Left cardiac atrium (tissue), 4 donors: ENCODE measurements around the gene TIMM50. TPM values are rescaled to one million over a fixed set of nuclear protein-coding genes. Genes with fewer than 3 reads are reported as not detected.

Source experiments
- ATAC-seq, 2 donors: fragments of 200-7000 bp; cut with Tn5 transposase; one replicate each; pipeline ENCODE4 v1.9.1; 2020; ENCODE audit warnings: mild to moderate bottlenecking in 2 of 2, moderate library complexity in 2 of 2
- DNase-seq: peaks from one replicate; pipeline ENCODE4 v3.0.0-alpha.2; 2020
- intact Hi-C, 2 donors: fragments of 100-400 bp; cut with DNase I; formaldehyde crosslinking; loops; one replicate each; pipeline versions ENCODE4 v1.14.1 to v1.15.1; 2022 to 2023
- total RNA-seq, 2 donors: library from RNA; stranded (reverse); fragmentation: NEBNext Ultra II Directional; extraction: Animal tissue kit (Norgen Biotek cat#: 25700); gene quantifications; one replicate each; pipeline ENCODE4 v1.2.1, GENCODE V29; 2021
- donor health status: DM: no; HTN: yes; CAD: no.
- donor health status: DM: no; HTN: yes; CAD: no; lungs with severe emphysema.
- donor health status: DM: yes; HTN: yes; CAD: no.
- donor health status: Dilated cardiomyopathy.

The TIMM50 gene
- total RNA-seq, 2 donors from 2014 or later = 60.3 to 71.2 TPM

GRCh38 chr19:39494661-39495060, 14.0 kb downstream of the TIMM50 start:
- no peak for ATAC-seq
- intact Hi-C loops = no loop called here

DNA sequence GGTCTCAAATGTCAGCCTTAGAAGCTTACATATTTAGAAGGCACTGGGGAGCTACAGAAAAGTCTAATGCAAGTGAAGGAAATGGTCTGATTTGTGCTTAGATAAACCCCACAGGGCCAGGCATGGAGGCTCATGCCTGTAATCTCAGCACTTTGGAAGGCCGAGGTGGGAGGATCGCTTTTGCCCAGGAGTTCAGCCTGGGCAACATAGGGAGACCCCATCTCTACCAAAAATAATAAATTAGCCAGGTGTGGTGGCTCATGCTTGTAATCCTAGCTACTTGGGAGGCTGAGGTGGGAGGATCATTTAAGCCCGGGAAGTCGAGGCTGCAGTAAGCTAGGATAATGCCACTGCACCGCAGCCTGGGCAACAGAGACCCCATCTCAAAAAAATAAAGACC, 15.4 kb downstream of the TIMM50 start:
- ATAC-seq (no peak), DNase-seq (no peak)
- intact Hi-C loops = no loop called here

More at GRCh38 chr19:39494661-39495060, 14.0 kb downstream of the TIMM50 start:
- DNase-seq = no peak

DNA sequence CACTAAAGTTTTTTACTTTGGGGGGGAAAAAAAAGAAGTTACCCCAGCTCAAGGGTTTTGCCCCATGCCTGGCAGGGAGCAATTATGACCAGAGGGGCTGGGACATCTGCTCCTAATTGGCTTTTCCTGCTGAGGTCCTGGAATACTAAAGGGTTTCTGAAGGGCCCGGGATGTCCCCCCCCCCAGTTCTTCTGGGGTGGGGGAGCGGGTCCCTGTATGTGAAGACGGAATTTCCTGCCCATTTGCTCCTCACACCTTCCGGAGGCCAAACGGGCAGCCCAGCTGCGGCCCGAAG, 17.0 kb downstream of the TIMM50 start:
- intact Hi-C loops = no loop called here
- ATAC-seq = no peak
- DNase-seq = no peak

DNA sequence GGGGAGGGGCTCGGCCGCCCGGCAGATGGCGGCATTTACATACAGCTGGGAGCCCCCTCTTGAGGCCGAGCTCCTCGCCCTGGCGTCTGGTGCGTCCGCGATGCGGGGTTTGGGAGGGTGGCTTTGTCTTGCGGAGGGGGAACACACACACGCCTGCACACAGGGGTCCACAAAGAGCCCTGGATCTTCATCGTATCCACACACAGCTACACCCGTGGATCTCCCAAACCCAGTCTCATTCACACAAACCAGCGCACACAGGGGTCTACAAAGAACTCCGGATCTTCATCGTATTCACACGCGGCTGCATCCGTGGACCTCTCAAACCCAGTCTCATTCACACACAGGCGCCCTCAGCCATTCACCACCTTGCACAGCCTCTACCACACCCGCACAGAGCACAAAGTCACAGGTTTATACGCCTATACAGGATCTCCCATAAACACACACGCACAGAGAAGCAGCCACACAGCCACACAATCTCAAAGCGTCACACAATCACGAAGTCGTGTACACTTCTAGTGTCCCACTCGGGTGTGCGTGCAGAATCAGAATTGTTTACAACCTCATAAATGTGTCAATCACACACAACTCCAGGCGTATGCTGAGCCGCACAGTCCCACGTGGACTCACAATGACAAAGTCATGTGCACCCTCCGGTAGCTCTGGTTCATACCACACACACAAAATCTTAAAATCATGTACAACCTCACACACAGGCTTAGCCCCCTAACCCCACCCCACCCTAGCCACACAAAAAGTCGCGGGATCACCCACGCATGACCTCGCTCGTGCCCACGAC, 17.6 kb downstream of the TIMM50 start:
- ATAC-seq = peak in 1 of 2 donors; percentile 74
- intact Hi-C loops = no loop called here

GRCh38 chr19:39498798-39499642, 18.4 kb downstream of the TIMM50 start, which contains the start of gene DLL3:
DLL3 (plus strand) TSS chr19:39498947; CDS start chr19:39498975, 28 bp downstream.
- no peak for ATAC-seq
- no peak for DNase-seq
- intact Hi-C loops = no loop called here

More for the DNA sequence above, 17.6 kb downstream of the TIMM50 start:
- no peak for DNase-seq

- no peak for ATAC-seq
- DNase-seq = no peak
- intact Hi-C loops = no loop called here
These were observed 19.3 kb downstream of the TIMM50 start for GRCh38 chr19:39499932-39500331.

- DNase-seq = no peak
These were observed 19.9 kb downstream of the TIMM50 start for GRCh38 chr19:39500543-39500942.

GRCh38 chr19:39501340-39501739, 20.7 kb downstream of the TIMM50 start:
- ATAC-seq (no peak), DNase-seq (no peak)
- intact Hi-C loops = no loop called here

More at GRCh38 chr19:39500543-39500942, 19.9 kb downstream of the TIMM50 start:
- intact Hi-C loops = no loop called here
- no peak for ATAC-seq

DNA sequence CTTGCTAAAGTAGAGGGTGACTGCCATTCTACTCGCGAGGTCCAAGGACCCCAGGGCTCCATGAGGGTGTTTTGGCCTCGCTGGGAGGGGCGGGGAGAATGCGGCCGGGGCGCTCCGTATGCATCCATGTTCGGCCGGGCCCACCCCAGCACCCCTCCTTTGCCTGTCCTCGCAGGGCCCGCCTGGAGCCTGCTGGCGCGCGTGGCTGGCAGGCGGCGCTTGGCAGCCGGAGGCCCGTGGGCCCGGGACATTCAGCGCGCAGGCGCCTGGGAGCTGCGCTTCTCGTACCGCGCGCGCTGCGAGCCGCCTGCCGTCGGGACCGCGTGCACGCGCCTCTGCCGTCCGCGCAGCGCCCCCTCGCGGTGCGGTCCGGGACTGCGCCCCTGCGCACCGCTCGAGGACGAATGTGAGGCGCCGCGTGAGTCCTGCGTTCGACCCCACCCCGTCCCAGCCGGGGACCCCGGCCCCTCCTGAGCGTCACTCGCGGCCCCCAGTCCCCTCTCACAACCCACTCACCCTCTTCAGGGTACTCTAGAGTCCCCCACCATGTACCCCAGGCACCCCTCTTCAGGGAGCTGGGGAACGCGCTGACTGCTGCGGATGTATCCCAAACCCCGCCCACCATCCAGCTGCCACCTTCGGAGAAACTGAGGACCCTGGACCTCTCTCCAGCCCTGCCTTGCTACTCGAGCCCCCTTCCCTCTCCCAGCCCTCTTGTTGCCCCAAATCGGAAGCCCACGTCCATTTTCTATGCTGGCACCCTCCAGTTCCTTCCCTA, 22.2 kb downstream of the TIMM50 start:
- intact Hi-C loops = no loop called here
- peak; percentile 70 for DNase-seq
- peak; percentile 62 to 71 for ATAC-seq

DNA sequence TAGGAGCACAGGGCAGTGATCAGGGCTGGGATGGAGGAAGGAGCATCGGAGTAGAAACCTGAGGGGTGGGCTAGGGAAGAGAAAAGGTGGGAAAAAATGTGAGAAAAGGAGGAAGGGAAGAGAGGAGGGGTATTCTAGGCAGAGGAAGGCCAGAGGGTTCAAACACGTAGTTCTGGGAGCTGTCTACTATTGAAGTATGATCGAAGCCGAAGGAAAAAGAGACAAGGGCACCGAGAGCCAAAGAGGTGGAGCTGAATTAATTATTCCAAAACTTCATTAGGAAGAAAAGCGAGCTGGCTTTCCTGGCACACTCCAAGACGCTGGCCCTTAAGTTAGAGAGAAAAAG, 25.9 kb downstream of the TIMM50 start:
- DNase-seq = no peak
- no peak for ATAC-seq
- intact Hi-C loops = no loop called here

GRCh38 chr19:39506944-39507714, 26.5 kb downstream of the TIMM50 start:
- peak; percentile 71 to 74 for ATAC-seq
- intact Hi-C loops = no loop called here

GRCh38 chr19:39507715-39508364, 27.2 kb downstream of the TIMM50 start:
- intact Hi-C loops = no loop called here
- DNase-seq = no peak
- ATAC-seq = no peak

More at GRCh38 chr19:39506944-39507714, 26.5 kb downstream of the TIMM50 start:
- DNase-seq = peak; percentile 44

- intact Hi-C loops = no loop called here
- ATAC-seq (no peak), DNase-seq (no peak)
These were observed 28.0 kb downstream of the TIMM50 start for GRCh38 chr19:39508629-39509028.

DNA sequence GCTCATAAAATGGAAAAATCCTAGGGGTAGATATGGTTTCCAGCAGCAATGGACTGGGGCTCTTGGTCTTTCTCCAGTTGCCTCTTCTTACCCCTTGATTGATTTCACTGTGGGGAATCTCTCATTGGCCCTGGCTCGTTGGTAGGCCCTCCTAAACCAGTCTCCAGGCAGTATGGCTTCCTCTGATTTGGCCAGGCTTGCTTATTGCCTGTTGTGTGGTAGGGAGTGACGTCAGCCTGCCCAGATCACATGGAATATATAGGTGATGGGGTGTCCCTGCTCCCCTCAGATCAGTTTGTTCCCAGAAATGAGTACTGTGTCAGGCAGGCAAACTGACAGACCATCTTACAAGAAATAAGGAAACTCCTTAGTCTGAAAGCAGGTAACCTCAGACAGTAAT, 28.6 kb downstream of the TIMM50 start:
- no peak for ATAC-seq
- DNase-seq = no peak
- intact Hi-C loops = no loop called here

- DNase-seq (no peak), ATAC-seq (no peak)
- intact Hi-C loops = no loop called here
These were observed 32.4 kb downstream of the TIMM50 start for GRCh38 chr19:39512988-39513387.

- DNase-seq (no peak), ATAC-seq (peak; percentile 57 to 66)
- intact Hi-C loops = no loop called here
These were observed 34.4 kb downstream of the TIMM50 start, which contains the start of gene SELENOV for GRCh38 chr19:39514840-39515550. SELENOV (plus strand) TSS chr19:39515139; CDS start chr19:39515213, 74 bp downstream.

- ATAC-seq (peak; percentile 53), DNase-seq (no peak)
- intact Hi-C loops = no loop called here
These were observed 35.0 kb downstream of the TIMM50 start for GRCh38 chr19:39515551-39516191.
